GM21717 (cell line): Measurements from ENCODE around the gene KBTBD4.
"Not testable (repeated sequence)": the region's sequence is repeated elsewhere in the genome, so short reads cannot be mapped to it uniquely, and the experiment has no call there.

ENCODE experiments used
- ATAC-seq: cut with Tn5 transposase; IDR thresholded peaks from one replicate; pipeline ENCODE4 v1.9.1; 2021; ENCODE audit warnings: mild to moderate bottlenecking, moderate library complexity; ENCODE audit not compliant: unreplicated experiment

KBTBD4 gene

DNA sequence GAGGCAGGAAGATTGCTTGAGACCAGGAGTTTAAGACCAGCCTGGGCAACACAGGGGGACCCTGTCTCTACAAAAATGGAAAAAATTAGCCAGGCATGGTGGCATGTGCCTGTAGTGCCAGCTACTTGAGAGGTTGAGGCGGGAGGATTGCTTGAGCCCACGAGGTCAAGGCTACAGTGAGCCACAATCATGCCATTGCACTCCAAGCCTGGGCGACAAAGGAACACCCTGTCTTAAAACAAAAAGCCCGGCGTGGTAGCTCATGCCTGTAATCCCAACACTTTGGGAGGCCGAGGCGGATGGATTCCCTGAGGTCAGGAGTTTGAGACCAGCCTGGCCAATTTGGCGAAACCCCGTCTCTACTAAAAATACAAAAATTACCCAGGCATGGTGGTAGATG is 48.0 kb downstream of the KBTBD4 start:
- not testable (repeated sequence) for ATAC-seq

DNA sequence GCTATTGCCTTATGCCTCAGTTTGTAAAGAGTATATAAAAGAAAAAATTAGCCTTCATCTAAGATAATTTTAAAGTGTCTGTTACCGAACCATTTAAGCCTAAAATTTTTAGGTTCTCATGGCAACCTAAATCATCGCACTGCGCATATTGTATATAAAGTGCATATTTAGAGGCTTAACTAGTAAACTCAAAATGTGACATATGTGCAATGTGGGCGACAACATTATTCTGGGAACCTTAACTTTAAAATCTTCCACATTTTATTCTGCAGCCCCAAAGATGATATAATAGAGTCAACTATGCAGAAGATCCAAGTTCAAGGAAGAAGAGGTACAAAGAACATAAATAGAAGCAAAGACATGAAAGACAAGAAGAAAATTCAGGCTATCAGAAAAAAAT is 48.8 kb downstream of the KBTBD4 start:
- no peak for ATAC-seq

DNA sequence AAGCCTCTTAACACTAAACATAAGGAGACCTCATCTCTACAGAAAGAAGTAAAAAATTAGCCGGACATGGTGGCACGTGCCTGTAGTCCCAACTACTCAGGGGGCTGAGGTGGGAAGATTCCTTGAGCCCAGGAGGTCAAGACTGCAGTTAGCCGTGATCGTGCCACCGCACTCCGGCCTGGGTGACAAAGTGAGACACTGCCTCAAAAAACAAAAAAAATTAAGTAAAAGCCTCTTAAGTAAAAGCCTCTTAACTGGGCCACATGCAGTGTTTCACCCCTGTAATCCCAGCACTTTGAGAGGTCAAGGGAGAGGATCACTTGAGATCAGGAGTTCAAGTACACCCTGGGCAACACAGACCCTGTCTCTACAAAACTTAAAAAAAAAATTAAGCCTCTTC is 51.6 kb downstream of the KBTBD4 start:
- ATAC-seq = no peak

DNA sequence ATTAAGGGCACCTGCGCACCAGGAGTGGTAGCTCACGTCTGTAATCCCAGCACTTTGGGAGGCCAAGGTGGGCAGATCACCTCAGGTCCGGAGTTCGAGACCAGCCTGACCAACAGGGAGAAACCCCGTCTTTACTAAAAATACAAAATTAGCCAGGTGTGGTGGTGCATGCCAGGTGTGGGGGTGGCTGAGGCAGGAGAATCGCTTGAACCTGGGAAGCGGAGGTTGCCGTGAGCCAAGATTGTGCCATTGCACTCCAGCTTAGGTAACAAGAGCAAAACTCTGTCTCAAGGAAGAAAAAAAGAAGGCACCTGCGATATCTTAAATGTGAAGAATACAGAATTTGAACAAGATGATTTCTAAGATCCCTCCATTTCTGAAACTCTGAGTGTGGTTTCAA is 52.7 kb downstream of the KBTBD4 start:
- not testable (repeated sequence) for ATAC-seq

DNA sequence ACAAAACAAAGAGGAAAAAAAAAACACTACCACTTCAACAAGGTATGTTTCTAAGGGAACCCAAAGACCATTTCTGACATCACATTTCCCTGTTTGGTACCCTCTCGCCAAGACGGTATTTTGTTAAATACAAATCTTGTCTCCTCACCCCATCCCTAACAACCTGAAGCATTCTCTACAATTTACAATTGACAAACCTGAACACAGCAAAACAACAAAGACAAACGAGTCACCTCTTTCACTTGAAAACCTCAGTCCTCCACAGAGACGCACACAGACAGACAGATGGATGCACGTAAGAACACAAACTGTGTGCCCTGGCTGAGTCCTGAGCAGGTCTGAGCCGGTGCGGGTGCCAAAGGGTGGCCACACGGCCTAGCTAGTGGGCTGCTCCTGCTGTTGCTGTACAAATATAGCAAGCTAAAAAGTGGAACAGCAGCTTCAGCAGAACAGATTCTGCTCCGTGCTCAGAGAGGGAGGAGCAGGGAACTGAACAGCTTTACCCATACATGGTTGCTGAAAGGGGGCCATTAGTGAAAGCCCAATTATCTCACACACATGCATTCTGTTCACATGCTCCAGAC is 54.4 kb downstream of the KBTBD4 start:
- ATAC-seq = no peak

DNA sequence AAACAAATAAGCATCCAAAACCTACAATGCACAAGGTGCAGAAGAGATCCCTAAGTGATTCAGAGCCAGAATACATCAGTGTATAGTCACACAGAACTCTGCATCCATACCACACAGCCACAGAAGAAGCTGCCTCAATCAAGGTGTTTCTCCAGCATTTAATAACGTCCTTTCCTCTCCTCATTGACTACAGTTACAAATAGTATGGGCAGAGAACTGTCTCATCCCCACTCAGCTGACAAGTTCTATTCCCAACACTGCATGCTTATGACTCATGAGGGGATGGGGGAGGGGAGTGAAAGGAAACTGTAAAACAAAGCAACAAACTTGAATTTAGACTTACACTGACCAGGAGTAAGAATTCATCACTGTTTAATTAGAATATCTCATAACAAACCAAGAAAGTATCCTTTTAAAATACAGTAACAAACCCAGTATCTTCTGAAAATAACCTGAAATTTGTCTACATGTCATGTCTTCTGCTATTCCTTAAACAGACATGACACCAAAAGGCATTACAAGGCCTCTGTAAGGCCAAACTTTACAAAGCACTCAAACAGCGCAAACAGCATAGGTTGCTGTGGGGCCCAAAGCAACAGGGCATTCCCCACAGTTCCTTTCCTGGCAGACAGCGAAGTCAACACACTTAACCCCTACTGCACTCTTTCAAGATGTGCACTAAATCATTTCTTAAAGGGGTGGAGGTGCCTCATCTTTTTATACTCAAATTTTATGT is 55.1 kb downstream of the KBTBD4 start:
- ATAC-seq = peak; percentile 50
